Measurements from ENCODE around the gene FASTKD2. TPM values are rescaled to one million over a fixed set of nuclear protein-coding genes. Genes with fewer than 3 reads are reported as not detected.

Gene FASTKD2
- polyA plus RNA-seq, 3 donors, result 10.2 to 12.7 (median 11.3) TPM

DNA sequence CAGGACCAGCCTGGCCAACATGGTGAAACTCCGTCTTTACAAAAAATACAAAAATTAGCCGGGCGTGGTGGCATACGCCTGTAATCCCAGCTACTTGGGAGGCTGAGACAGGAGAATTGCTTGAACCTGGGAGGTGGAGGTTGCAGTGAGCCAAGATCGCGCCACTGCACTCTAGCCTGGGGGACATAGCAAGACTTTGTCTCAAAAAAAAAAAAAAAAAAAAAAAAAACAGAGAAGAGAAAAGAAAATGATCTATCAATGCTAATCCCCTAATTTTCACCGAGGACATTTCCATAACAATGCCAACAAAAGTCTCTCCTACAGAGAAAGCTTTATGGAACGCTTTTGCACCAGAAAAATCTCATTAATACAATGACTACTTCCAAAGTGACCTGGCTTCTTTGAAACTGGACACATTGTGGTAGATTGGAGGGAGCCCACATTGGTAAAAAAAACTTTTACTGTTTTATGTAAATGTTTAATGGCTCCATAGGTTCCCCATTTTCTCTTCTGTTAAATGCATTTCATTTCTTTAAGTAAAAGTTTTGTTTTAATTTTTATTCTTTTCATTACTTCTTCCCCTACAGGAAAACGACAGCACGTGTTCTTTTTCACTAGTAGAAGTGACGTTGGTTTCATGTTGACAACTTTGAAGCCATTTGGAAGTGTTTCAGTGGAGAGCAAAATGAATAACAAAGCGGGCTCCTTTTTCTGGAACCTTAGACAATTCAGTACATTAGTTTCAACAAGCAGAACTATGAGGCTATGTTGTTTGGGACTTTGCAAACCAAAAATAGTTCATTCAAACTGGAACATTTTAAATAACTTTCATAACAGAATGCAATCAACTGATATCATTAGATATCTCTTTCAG is 888 bp downstream of the FASTKD2 start:
- Mint-ChIP-seq H3K27ac (peak overlapping the region in 6 of 7 donors; percentile 97 to 99 (median 98)), H3K4me3 (peak overlapping the region; percentile 89 to 93), H3K4me1 (peaks cover 10% of the 10 kb centered on the region), H3K36me3 (peaks cover 25 to 29% of the 10 kb centered on the region in 2 donors), H3K27me3 (ENCODE audit: low read depth in 3 of 3) (peaks cover 0 to 2% (median 0%) of the 10 kb centered on the region in 3 donors), H3K9me3 (no peaks in the 10 kb centered on the region)
- no CpG with 5 or more reads among the region's 12 CpGs for WGBS (ENCODE audit: insufficient coverage)
- H3K27me3 ChIP-seq (ENCODE audit: control insufficient read depth in 2 of 2, insufficient read depth in 2 of 2, low read length in 2 of 2), result no peaks in the 10 kb centered on the region
- TF ChIP-seq, protein P1, sequence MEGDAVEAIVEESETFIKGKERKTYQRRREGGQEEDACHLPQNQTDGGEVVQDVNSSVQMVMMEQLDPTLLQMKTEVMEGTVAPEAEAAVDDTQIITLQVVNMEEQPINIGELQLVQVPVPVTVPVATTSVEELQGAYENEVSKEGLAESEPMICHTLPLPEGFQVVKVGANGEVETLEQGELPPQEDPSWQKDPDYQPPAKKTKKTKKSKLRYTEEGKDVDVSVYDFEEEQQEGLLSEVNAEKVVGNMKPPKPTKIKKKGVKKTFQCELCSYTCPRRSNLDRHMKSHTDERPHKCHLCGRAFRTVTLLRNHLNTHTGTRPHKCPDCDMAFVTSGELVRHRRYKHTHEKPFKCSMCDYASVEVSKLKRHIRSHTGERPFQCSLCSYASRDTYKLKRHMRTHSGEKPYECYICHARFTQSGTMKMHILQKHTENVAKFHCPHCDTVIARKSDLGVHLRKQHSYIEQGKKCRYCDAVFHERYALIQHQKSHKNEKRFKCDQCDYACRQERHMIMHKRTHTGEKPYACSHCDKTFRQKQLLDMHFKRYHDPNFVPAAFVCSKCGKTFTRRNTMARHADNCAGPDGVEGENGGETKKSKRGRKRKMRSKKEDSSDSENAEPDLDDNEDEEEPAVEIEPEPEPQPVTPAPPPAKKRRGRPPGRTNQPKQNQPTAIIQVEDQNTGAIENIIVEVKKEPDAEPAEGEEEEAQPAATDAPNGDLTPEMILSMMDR (IDR thresholded peaks at IDR 0.05), result no peak
- H2AFZ ChIP-seq (ENCODE audit: insufficient read depth, low read depth, low read length, poor library complexity, severe bottlenecking), result peak overlapping the region; percentile 84
- H3K4me2 ChIP-seq (replicated peaks; ENCODE audit: extremely low read depth, low read length, poor library complexity, severe bottlenecking), result peak overlapping the region; percentile 73
- H3K27ac ChIP-seq (ENCODE audit: low read depth in 1 of 2, low read length in 2 of 2), result peak overlapping the region; percentile 81 to 99
- no peak for DNase-seq
- peaks cover 15 to 44% of the 10 kb centered on the region in 2 donors for H3K36me3 ChIP-seq (replicated peaks in 1 of 2; ENCODE audit: control insufficient read depth in 1 of 2, insufficient read depth in 2 of 2, low read length in 2 of 2)
- H3K79me2 ChIP-seq (ENCODE audit: insufficient read depth, low read length), result peaks cover 24% of the 10 kb centered on the region
- peaks cover 13 to 15% of the 10 kb centered on the region in 2 donors for H3K4me1 ChIP-seq (ENCODE audit: control insufficient read depth in 1 of 2, insufficient read depth in 2 of 2, low read length in 2 of 2)
- no peaks in the 10 kb centered on the region for H3K9me3 ChIP-seq (replicated peaks in 1 of 2; ENCODE audit: control insufficient read depth in 1 of 2, insufficient read depth in 1 of 2, low read length in 2 of 2)
- intact Hi-C loops (cut with micrococcal nuclease), result loop anchor here in 1 of 2 donors (10.0 kb wide), 1 partner anchor 1489 kb away; the partner anchor contains the start of gene IDH1
- peak overlapping the region; percentile 68 to 88 (median 69) for H3K4me3 ChIP-seq (replicated peaks in 1 of 3; ENCODE audit: low read depth in 2 of 3, low read length in 3 of 3)
- no peaks in the 10 kb centered on the region for H4K20me1 ChIP-seq (ENCODE audit: insufficient read depth, low read length)
- H3K9ac ChIP-seq (ENCODE audit: insufficient read depth, low read length, poor library complexity, severe bottlenecking), result peak overlapping the region; percentile 91

DNA sequence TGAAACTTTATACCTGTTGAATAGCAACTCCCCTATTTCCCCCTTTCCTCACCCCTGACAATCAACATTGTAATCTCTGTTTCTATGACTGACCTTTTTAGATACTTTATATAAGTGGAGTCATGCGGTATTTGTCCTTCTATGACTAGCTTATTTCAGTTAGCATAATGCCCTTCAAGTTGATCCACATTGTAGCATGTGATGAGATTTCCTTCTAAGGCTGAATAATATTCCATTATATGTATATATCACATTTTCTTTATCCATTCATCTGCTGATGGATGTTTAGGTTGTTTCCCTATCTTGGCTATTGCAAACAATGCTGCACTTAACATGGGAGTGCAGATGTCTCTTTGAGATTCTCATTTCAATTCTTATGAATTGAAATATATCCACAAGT is 9.5 kb downstream of the FASTKD2 start:
- H3K36me3 Mint-ChIP-seq, result peaks cover 80 to 95% of the 10 kb centered on the region in 2 donors
- Histone ChIP-seq H3K9ac (ENCODE audit: insufficient read depth, low read length, poor library complexity, severe bottlenecking) (no peak overlapping the region), H3K27me3 (ENCODE audit: control insufficient read depth in 2 of 2, insufficient read depth in 2 of 2, low read length in 2 of 2) (no peaks in the 10 kb centered on the region), H3K79me2 (ENCODE audit: insufficient read depth, low read length) (peaks cover 7% of the 10 kb centered on the region), H4K20me1 (ENCODE audit: insufficient read depth, low read length) (no peaks in the 10 kb centered on the region), H3K4me3 (replicated peaks in 1 of 3; ENCODE audit: low read depth in 2 of 3, low read length in 3 of 3) (no peak overlapping the region), H3K9me3 (replicated peaks in 1 of 2; ENCODE audit: control insufficient read depth in 1 of 2, insufficient read depth in 1 of 2, low read length in 2 of 2) (no peaks in the 10 kb centered on the region), H3K4me2 (replicated peaks; ENCODE audit: extremely low read depth, low read length, poor library complexity, severe bottlenecking) (no peak overlapping the region), H3K4me1 (ENCODE audit: control insufficient read depth in 1 of 2, insufficient read depth in 2 of 2, low read length in 2 of 2) (no peaks in the 10 kb centered on the region), H3K36me3 (replicated peaks in 1 of 2; ENCODE audit: control insufficient read depth in 1 of 2, insufficient read depth in 2 of 2, low read length in 2 of 2) (peaks cover 89 to 98% of the 10 kb centered on the region in 2 donors), H3K27ac (ENCODE audit: low read depth in 1 of 2, low read length in 2 of 2) (no peak overlapping the region), H2AFZ (ENCODE audit: insufficient read depth, low read depth, low read length, poor library complexity, severe bottlenecking) (no peak overlapping the region)
- H3K9me3 Mint-ChIP-seq, result peaks cover 0 to 7% (median 3%) of the 10 kb centered on the region in 7 donors
- TF ChIP-seq, protein P1 (IDR thresholded peaks at IDR 0.05), result no peak
- no CpG with 5 or more reads among the region's 1 CpG for WGBS (ENCODE audit: insufficient coverage)
- no peak overlapping the region for H3K27ac Mint-ChIP-seq
- DNase-seq, result no peak
- H3K4me3 Mint-ChIP-seq, result no peak overlapping the region
- H3K27me3 Mint-ChIP-seq (ENCODE audit: low read depth in 3 of 3), result no peaks in the 10 kb centered on the region
- intact Hi-C loops (cut with micrococcal nuclease), result no loop called here
- H3K4me1 Mint-ChIP-seq, result no peaks in the 10 kb centered on the region

All from CD14-positive monocyte (primary cell).